Measurements from ENCODE around the gene ETV3. TPM values are rescaled to one million over a fixed set of nuclear protein-coding genes. Genes with fewer than 3 reads are reported as not detected.
A peak's percentile ranks its signal among the peaks of the same experiment; 100 is the strongest.

ETV3 gene
- total RNA-seq, 2 experiments from 2014 or later, result 47.5 to 51.1 TPM

- Mint-ChIP-seq H3K9me3 (no peaks in the 10 kb centered on the region), H3K27ac (no peak overlapping the region), H3K4me3 (no peak overlapping the region), H3K4me1 (peaks cover 25% of the 10 kb centered on the region), H3K27me3 (peaks cover 2% of the 10 kb centered on the region), H3K36me3 (ENCODE audit: low read depth) (no peaks in the 10 kb centered on the region)
- CTCF ChIA-PET, result no interaction called here
- POLR2A ChIA-PET, result interaction anchor here (0.5 to 1.3 kb wide), 2 partner anchors 11 to 328 kb away, joined by 3 to 4 read pairs; partner anchors contain the start of gene SH2D2A
- DNase-seq, result no peak
These were observed 6.3 kb upstream of the ETV3 start for GRCh38 chr1:157144509-157144908.

- H3K4me1 Mint-ChIP-seq, result peaks cover 17% of the 10 kb centered on the region
- ChIA-PET POLR2A (no interaction called here), CTCF (interaction anchor here (0.9 to 1.5 kb wide), 2 partner anchors 13 to 56 kb away, joined by 4 to 7 read pairs; no protein-coding TSS in a partner anchor)
These were observed 4.7 kb upstream of the ETV3 start for GRCh38 chr1:157142765-157143423.

GRCh38 chr1:157142201-157142600, 4.0 kb upstream of the ETV3 start:
- Mint-ChIP-seq H3K27ac (no peak overlapping the region), H3K9me3 (no peaks in the 10 kb centered on the region), H3K36me3 (ENCODE audit: low read depth) (peaks cover 7% of the 10 kb centered on the region), H3K27me3 (peaks cover 2% of the 10 kb centered on the region), H3K4me3 (no peak overlapping the region), H3K4me1 (peaks cover 15% of the 10 kb centered on the region)
- DNase-seq, result no peak
- CTCF ChIA-PET, result interaction anchor here (0.9 to 1.7 kb wide), 3 partner anchors 14 to 55 kb away, joined by 4 to 7 read pairs (median 4); no protein-coding TSS in a partner anchor
- POLR2A ChIA-PET, result interaction anchor here (0.5 kb wide), 1 partner anchor 1868 kb away, joined by 4 read pairs; the partner anchor contains the start of gene IFI16

More at GRCh38 chr1:157142765-157143423, 4.7 kb upstream of the ETV3 start:
- Mint-ChIP-seq H3K36me3 (ENCODE audit: low read depth) (no peaks in the 10 kb centered on the region), H3K27ac (no peak overlapping the region), H3K9me3 (no peaks in the 10 kb centered on the region), H3K27me3 (peaks cover 2% of the 10 kb centered on the region), H3K4me3 (no peak overlapping the region)
- DNase-seq, result no peak

GRCh38 chr1:157141212-157141855, 3.1 kb upstream of the ETV3 start:
- Mint-ChIP-seq H3K9me3 (no peaks in the 10 kb centered on the region), H3K27me3 (peaks cover 2% of the 10 kb centered on the region), H3K36me3 (ENCODE audit: low read depth) (peaks cover 10% of the 10 kb centered on the region), H3K27ac (no peak overlapping the region), H3K4me3 (no peak overlapping the region), H3K4me1 (peaks cover 22% of the 10 kb centered on the region)
- ChIA-PET POLR2A (interaction anchor here (0.5 kb wide), 1 partner anchor 1869 kb away, joined by 4 read pairs; the partner anchor contains the start of gene IFI16), CTCF (interaction anchor here (1.5 to 1.7 kb wide), 2 partner anchors 15 to 51 kb away, joined by 4 to 7 read pairs; no protein-coding TSS in a partner anchor)
- no peak for DNase-seq

GRCh38 chr1:157140063-157140588, 1.9 kb upstream of the ETV3 start:
- H3K4me3 Mint-ChIP-seq, result no peak overlapping the region
- peaks cover 22% of the 10 kb centered on the region for H3K36me3 Mint-ChIP-seq (ENCODE audit: low read depth)
- CTCF ChIA-PET, result interaction anchor here (1.0 to 1.8 kb wide), 5 partner anchors 8 to 50 kb away, joined by 3 to 5 read pairs (median 3); no protein-coding TSS in a partner anchor
- H3K27ac Mint-ChIP-seq, result no peak overlapping the region
- peaks cover 2% of the 10 kb centered on the region for H3K27me3 Mint-ChIP-seq
- no peak for DNase-seq
- H3K4me1 Mint-ChIP-seq, result peaks cover 34% of the 10 kb centered on the region
- POLR2A ChIA-PET, result interaction anchor here (1.4 to 3.4 kb wide), 2 partner anchors 9 to 11 kb away, joined by 4 to 12 read pairs; no protein-coding TSS in a partner anchor
- H3K9me3 Mint-ChIP-seq, result no peaks in the 10 kb centered on the region

GRCh38 chr1:157139052-157139715, 989 bp upstream of the ETV3 start:
- ChIA-PET CTCF (interaction anchor here (1.0 to 4.6 kb wide), 4 partner anchors 9 to 49 kb away, joined by 3 to 48 read pairs (median 4); no protein-coding TSS in a partner anchor), POLR2A (interaction anchor here (0.6 to 3.4 kb wide), 5 partner anchors 10 to 42 kb away, joined by 3 to 12 read pairs (median 5); no protein-coding TSS in a partner anchor)
- Mint-ChIP-seq H3K36me3 (ENCODE audit: low read depth) (peaks cover 32% of the 10 kb centered on the region), H3K9me3 (no peaks in the 10 kb centered on the region), H3K4me1 (peaks cover 44% of the 10 kb centered on the region), H3K27me3 (peaks cover 2% of the 10 kb centered on the region), H3K27ac (peak overlapping the region; percentile 71), H3K4me3 (peak overlapping the region; percentile 92)
- DNase-seq, result no peak

GRCh38 chr1:157137408-157138219, 581 bp downstream of the ETV3 start:
- no peaks in the 10 kb centered on the region for H3K9me3 Mint-ChIP-seq
- H3K4me1 Mint-ChIP-seq, result peaks cover 59% of the 10 kb centered on the region
- CTCF ChIA-PET, result interaction anchor here (1.4 to 4.6 kb wide), 3 partner anchors 14 to 47 kb away, joined by 3 to 48 read pairs (median 6); no protein-coding TSS in a partner anchor
- POLR2A ChIA-PET, result interaction anchor here (0.6 to 3.4 kb wide), 5 partner anchors 11 to 330 kb away, joined by 3 to 13 read pairs (median 4); no protein-coding TSS in a partner anchor
- peaks cover 47% of the 10 kb centered on the region for H3K36me3 Mint-ChIP-seq (ENCODE audit: low read depth)
- no peaks in the 10 kb centered on the region for H3K27me3 Mint-ChIP-seq
- H3K27ac Mint-ChIP-seq, result peak overlapping the region; percentile 86
- no peak for DNase-seq
- H3K4me3 Mint-ChIP-seq, result peak overlapping the region; percentile 92

- ChIA-PET CTCF (interaction anchor here (1.4 to 4.6 kb wide), 3 partner anchors 14 to 47 kb away, joined by 3 to 48 read pairs (median 6); no protein-coding TSS in a partner anchor), POLR2A (interaction anchor here (0.9 to 3.4 kb wide), 4 partner anchors 12 to 27 kb away, joined by 3 to 13 read pairs (median 8); no protein-coding TSS in a partner anchor)
- peak overlapping the region; percentile 92 for H3K4me3 Mint-ChIP-seq
- H3K27ac Mint-ChIP-seq, result peak overlapping the region; percentile 86
- no peaks in the 10 kb centered on the region for H3K9me3 Mint-ChIP-seq
- H3K36me3 Mint-ChIP-seq (ENCODE audit: low read depth), result peaks cover 53% of the 10 kb centered on the region
- no peaks in the 10 kb centered on the region for H3K27me3 Mint-ChIP-seq
- H3K4me1 Mint-ChIP-seq, result peaks cover 65% of the 10 kb centered on the region
- no peak for DNase-seq
These were observed 1.2 kb downstream of the ETV3 start for GRCh38 chr1:157137046-157137407.

GRCh38 chr1:157136133-157136532, 2.1 kb downstream of the ETV3 start:
- peak; percentile 32 for DNase-seq
- CTCF ChIA-PET, result interaction anchor here (1.0 to 4.6 kb wide), 6 partner anchors 14 to 50 kb away, joined by 3 to 48 read pairs (median 4); no protein-coding TSS in a partner anchor
- Mint-ChIP-seq H3K9me3 (no peaks in the 10 kb centered on the region), H3K36me3 (ENCODE audit: low read depth) (peaks cover 62% of the 10 kb centered on the region), H3K27ac (peak overlapping the region; percentile 86), H3K27me3 (no peaks in the 10 kb centered on the region), H3K4me3 (peak overlapping the region; percentile 92), H3K4me1 (peaks cover 74% of the 10 kb centered on the region)
- POLR2A ChIA-PET, result interaction anchor here (1.0 to 2.1 kb wide), 2 partner anchors 19 to 26 kb away, joined by 3 to 13 read pairs; no protein-coding TSS in a partner anchor

GRCh38 chr1:157135646-157136045, 2.5 kb downstream of the ETV3 start:
- DNase-seq, result no peak
- ChIA-PET CTCF (interaction anchor here (1.0 to 4.6 kb wide), 6 partner anchors 14 to 49 kb away, joined by 3 to 48 read pairs (median 4); no protein-coding TSS in a partner anchor), POLR2A (interaction anchor here (1.0 to 1.2 kb wide), 4 partner anchors 15 to 46 kb away, joined by 3 to 4 read pairs (median 3); no protein-coding TSS in a partner anchor)
- Mint-ChIP-seq H3K9me3 (no peaks in the 10 kb centered on the region), H3K27ac (peak overlapping the region; percentile 86), H3K36me3 (ENCODE audit: low read depth) (peaks cover 67% of the 10 kb centered on the region), H3K4me1 (peaks cover 76% of the 10 kb centered on the region), H3K4me3 (peak overlapping the region; percentile 92), H3K27me3 (no peaks in the 10 kb centered on the region)

- peak overlapping the region; percentile 86 for H3K27ac Mint-ChIP-seq
- no peak for DNase-seq
- peaks cover 76% of the 10 kb centered on the region for H3K4me1 Mint-ChIP-seq
- no peaks in the 10 kb centered on the region for H3K27me3 Mint-ChIP-seq
- H3K4me3 Mint-ChIP-seq, result peak overlapping the region; percentile 92
- CTCF ChIA-PET, result interaction anchor here (0.6 to 4.6 kb wide), 8 partner anchors 13 to 49 kb away, joined by 3 to 48 read pairs (median 4); no protein-coding TSS in a partner anchor
- peaks cover 71% of the 10 kb centered on the region for H3K36me3 Mint-ChIP-seq (ENCODE audit: low read depth)
- H3K9me3 Mint-ChIP-seq, result no peaks in the 10 kb centered on the region
- POLR2A ChIA-PET, result interaction anchor here (1.0 to 1.2 kb wide), 4 partner anchors 16 to 45 kb away, joined by 3 to 4 read pairs (median 3); no protein-coding TSS in a partner anchor
These were observed 3.1 kb downstream of the ETV3 start for GRCh38 chr1:157135070-157135469.

All from activated CD4-positive, alpha-beta memory T cell treated with anti-CD3 and anti-CD28 coated beads, Interleukin-2, amount 10 ng/mL, durations not matched to agents 7 days and 5 days (primary cell).